ENCODE measurements around the gene GBGT1. TPM values are rescaled to one million over a fixed set of nuclear protein-coding genes. Genes with fewer than 3 reads are reported as not detected.

GBGT1 gene
- total and polyA plus RNA-seq, 9 of the 15 experiments (the other 6 are each of a cell fraction or from before 2014, with no cell fraction given) = 0.55 to 25.8 (median 13.7) TPM

DNA sequence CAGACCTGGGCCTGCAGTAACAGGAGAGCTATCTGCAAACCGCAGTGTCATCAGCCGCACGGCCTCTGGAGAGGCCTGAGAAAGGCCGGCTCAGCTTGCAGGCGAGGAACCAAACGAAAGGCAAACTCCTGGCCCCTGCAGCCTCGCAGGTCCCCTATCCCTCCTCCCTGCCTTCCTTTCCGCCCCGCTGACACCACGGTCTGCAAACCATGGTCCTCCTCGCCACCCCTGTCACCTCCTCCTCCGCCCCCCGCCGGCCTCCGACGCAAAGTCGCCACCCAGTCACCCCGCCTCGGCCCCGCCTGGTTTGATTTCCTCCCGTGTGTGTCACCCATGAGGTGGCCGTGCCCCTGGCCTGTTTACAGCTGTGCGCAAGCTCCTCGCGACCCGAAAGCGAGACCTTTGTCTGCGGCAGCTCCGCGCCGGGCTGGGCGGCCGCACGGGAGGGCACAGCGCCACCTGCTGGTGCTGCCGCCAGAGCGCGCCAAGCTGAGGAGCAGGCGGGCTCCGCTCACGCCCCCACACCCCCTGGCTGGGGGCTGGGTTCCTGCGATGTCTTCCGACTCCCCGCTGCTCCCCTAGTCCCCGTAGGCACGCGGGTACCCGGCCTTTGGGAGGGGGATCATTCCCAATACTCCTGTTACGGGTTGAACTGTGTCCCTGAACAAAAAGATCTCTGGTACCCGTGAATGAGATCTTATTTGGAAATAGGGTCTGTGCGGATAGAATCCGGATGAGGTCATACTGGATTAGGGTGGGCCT, 19.4 kb downstream of the GBGT1 start (continued):
- TF ChIP-seq ETV6 (IDR thresholded peaks at IDR 0.05; ENCODE audit: borderline replicate concordance in 1 of 2, low read depth in 2 of 2, low read length in 1 of 2) (no peak), ETV6 (CRISPR knock-in tag; IDR thresholded peaks at IDR 0.05; ENCODE audit: borderline replicate concordance) (no peak), ZNF121 (CRISPR knock-in tag; conservative IDR thresholded peaks at IDR 0.05) (no peak), ZNF511 (CRISPR knock-in tag; IDR thresholded peaks at IDR 0.05) (0 out of 2 replicates have a peak, but pooled peaks have one; percentile 66), SOX6 (IDR thresholded peaks at IDR 0.05) (peak; percentile 50; the same call in 1 of the 2 replicates), EWSR1 (IDR thresholded peaks at IDR 0.05; ENCODE audit: borderline replicate concordance, low read depth, partially characterized antibody) (no peak), CREB3 (tag; conservative IDR thresholded peaks at IDR 0.05; ENCODE audit: low read depth) (no peak), CREB1 (IDR thresholded peaks at IDR 0.05) (peak; percentile 30; the same call in 1 of the 2 replicates), CREB1 (CRISPR knock-in tag; IDR thresholded peaks at IDR 0.05) (0 out of 2 replicates have a peak, but pooled peaks have one; percentile 17), TFAP4 (CRISPR knock-in tag; IDR thresholded peaks at IDR 0.05; ENCODE audit: borderline replicate concordance) (peak; percentile 98), LARP7 (IDR thresholded peaks at IDR 0.05) (peak; percentile 69; the same call in 1 of the 2 replicates)
- TF ChIP-seq, protein P1, sequence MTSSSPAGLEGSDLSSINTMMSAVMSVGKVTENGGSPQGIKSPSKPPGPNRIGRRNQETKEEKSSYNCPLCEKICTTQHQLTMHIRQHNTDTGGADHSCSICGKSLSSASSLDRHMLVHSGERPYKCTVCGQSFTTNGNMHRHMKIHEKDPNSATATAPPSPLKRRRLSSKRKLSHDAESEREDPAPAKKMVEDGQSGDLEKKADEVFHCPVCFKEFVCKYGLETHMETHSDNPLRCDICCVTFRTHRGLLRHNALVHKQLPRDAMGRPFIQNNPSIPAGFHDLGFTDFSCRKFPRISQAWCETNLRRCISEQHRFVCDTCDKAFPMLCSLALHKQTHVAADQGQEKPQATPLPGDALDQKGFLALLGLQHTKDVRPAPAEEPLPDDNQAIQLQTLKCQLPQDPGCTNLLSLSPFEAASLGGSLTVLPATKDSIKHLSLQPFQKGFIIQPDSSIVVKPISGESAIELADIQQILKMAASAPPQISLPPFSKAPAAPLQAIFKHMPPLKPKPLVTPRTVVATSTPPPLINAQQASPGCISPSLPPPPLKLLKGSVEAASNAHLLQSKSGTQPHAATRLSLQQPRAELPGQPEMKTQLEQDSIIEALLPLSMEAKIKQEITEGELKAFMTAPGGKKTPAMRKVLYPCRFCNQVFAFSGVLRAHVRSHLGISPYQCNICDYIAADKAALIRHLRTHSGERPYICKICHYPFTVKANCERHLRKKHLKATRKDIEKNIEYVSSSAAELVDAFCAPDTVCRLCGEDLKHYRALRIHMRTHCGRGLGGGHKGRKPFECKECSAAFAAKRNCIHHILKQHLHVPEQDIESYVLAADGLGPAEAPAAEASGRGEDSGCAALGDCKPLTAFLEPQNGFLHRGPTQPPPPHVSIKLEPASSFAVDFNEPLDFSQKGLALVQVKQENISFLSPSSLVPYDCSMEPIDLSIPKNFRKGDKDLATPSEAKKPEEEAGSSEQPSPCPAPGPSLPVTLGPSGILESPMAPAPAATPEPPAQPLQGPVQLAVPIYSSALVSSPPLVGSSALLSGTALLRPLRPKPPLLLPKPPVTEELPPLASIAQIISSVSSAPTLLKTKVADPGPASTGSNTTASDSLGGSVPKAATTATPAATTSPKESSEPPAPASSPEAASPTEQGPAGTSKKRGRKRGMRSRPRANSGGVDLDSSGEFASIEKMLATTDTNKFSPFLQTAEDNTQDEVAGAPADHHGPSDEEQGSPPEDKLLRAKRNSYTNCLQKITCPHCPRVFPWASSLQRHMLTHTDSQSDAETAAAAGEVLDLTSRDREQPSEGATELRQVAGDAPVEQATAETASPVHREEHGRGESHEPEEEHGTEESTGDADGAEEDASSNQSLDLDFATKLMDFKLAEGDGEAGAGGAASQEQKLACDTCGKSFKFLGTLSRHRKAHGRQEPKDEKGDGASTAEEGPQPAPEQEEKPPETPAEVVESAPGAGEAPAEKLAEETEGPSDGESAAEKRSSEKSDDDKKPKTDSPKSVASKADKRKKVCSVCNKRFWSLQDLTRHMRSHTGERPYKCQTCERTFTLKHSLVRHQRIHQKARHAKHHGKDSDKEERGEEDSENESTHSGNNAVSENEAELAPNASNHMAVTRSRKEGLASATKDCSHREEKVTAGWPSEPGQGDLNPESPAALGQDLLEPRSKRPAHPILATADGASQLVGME (CRISPR knock-in tag; IDR thresholded peaks at IDR 0.05) = 0 out of 2 replicates have a peak, but pooled peaks have one; percentile 41
- TF ChIP-seq, protein P2, sequence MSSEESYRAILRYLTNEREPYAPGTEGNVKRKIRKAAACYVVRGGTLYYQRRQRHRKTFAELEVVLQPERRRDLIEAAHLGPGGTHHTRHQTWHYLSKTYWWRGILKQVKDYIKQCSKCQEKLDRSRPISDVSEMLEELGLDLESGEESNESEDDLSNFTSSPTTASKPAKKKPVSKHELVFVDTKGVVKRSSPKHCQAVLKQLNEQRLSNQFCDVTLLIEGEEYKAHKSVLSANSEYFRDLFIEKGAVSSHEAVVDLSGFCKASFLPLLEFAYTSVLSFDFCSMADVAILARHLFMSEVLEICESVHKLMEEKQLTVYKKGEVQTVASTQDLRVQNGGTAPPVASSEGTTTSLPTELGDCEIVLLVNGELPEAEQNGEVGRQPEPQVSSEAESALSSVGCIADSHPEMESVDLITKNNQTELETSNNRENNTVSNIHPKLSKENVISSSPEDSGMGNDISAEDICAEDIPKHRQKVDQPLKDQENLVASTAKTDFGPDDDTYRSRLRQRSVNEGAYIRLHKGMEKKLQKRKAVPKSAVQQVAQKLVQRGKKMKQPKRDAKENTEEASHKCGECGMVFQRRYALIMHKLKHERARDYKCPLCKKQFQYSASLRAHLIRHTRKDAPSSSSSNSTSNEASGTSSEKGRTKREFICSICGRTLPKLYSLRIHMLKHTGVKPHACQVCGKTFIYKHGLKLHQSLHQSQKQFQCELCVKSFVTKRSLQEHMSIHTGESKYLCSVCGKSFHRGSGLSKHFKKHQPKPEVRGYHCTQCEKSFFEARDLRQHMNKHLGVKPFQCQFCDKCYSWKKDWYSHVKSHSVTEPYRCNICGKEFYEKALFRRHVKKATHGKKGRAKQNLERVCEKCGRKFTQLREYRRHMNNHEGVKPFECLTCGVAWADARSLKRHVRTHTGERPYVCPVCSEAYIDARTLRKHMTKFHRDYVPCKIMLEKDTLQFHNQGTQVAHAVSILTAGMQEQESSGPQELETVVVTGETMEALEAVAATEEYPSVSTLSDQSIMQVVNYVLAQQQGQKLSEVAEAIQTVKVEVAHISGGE (CRISPR knock-in tag; IDR thresholded peaks at IDR 0.05) = 0 out of 6 replicates have a peak, but pooled peaks of 1 of the 3 experiments have one; percentile 35

Measured in K562 (cell line).